VCaP (cell line): Measurements from ENCODE around the gene CLCN6.

Experiments
- H3K27ac ChIP-seq: fragments of 450-650 bp; 2 replicates; pipeline ENCODE4 v1.5.1; 2017
- CTCF ChIP-seq: fragments of 450-650 bp; conservative IDR thresholded peaks from 2 replicates; pipeline ENCODE4 v1.5.1; 2017; ENCODE audit warnings: mild to moderate bottlenecking, moderate library complexity

CLCN6 gene

DNA sequence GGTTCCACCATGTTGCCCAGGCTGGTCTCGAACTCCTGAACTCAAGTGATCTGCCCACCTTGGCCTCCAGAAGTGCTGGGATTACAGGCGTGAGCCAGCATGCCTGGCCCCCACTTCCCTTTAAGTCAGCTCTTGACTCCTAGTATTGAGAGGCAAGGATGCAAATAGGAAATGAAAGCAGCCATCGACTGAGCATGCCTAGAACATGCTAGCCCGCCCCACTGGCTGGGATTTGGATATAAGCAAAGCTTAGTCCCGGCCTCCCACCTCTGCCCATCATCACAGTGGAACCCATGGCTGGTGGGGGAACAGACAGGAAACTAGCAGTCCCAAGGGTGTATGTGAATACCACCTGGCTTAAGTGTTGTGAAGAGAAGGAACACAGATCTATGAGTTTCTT is 33.5 kb upstream of the CLCN6 start:
- no peak overlapping the region for H3K27ac ChIP-seq
- TF ChIP-seq CTCF = no peak

- no peak overlapping the region for H3K27ac ChIP-seq
- TF ChIP-seq CTCF = no peak
These were observed 31.2 kb upstream of the CLCN6 start for GRCh38 chr1:11774753-11775152.

- H3K27ac ChIP-seq = no peak overlapping the region
- no peak for TF ChIP-seq CTCF
These were observed 28.2 kb upstream of the CLCN6 start for GRCh38 chr1:11777658-11778322.

- TF ChIP-seq CTCF = no peak
These were observed 27.7 kb upstream of the CLCN6 start for GRCh38 chr1:11778336-11778735.

GRCh38 chr1:11778844-11779623 is 27.0 kb upstream of the CLCN6 start:
- no peak overlapping the region for H3K27ac ChIP-seq
- TF ChIP-seq CTCF = no peak

More at GRCh38 chr1:11778336-11778735, 27.7 kb upstream of the CLCN6 start:
- no peak overlapping the region for H3K27ac ChIP-seq

DNA sequence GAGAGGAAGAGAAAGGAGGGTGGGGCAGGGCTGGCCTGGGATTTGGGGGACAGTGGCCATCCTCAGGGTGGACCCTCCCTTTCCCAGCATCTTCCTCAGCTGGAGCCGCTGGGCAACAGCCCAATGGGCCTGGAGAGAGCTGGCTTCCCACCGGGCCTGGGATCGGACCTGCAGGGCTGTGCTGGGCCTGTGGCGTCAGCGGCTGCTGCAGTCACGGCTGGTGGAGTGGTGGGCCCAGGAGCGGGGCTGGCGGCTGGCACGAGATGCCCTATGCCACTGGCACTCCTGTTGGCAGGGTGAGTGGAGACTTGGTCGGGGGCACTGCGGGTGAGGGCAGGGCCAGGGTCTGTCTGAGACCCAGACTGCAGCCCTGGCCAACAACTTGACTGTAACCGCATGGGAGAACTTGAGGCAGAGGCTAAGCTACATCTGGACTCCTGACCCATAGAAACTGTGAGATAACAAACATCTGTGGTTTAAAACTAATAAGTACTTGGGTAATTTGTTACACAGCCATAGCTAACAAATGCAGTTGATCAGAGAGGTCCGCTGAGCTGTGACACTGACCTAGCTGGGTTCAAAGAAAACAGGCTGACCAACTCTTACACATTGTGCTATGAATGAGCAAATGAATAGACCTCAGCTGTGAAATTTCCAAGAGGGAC is 26.1 kb upstream of the CLCN6 start:
- no peak for TF ChIP-seq CTCF
- H3K27ac ChIP-seq = no peak overlapping the region

DNA sequence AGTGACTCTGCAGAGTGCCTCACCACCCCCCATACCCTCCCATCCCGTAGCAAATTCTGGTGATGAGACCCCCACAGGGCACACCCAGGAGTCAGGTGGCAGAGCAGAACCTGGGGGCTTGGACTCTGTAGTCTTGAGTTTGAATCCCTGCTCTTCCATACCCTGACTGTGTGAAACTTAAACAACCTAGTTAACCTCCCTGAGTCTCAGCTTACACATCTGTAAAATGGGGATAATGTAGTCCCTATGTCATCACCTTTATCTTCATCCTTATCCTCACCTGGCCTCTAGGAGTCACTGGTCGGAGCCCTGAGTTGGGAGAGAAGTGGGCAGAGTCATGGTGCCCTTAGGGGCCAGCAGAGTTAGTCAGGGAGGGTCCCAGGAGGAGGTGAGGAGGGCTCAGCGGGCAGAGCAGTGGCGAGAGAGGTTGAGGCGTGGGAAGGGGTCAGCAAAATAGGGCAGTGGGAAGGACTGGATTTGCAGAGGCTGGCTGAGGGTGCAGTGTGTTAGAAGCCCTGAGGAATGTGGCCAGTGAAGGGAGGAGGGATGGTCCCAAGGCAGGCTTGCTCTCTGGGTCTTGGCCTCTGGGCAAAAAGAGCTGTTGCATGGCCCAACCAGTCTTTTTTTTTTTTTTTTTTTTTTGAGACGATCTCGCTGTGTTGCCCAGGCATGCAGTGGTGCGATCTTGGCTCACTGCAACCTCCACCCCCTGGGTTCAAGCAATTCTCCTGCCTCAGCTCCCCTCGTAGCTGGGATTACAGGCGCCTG is 25.4 kb upstream of the CLCN6 start:
- H3K27ac ChIP-seq = no peak overlapping the region
- no peak for TF ChIP-seq CTCF
